ENCODE results near the gene OPCML. TPM values are rescaled to one million over a fixed set of nuclear protein-coding genes. Genes with fewer than 3 reads are reported as not detected.

Gene OPCML
- total and polyA plus RNA-seq, 7 donors: 0.01 to 0.80 (median 0.07) TPM; not detected in 4

GRCh38 chr11:133065847-133066485 is 466.3 kb downstream of the OPCML start:
- 84 to 92% (median 87%) methylated on average over 13 of the region's 13 CpGs for WGBS, 3 donors
- H3K9me3 ChIP-seq: no peaks in the 10 kb centered on the region
- intact Hi-C loops (cut with DNase I): no loop called here
- H3K4me3 ChIP-seq: no peak overlapping the region
- no peak overlapping the region for H3K27ac ChIP-seq
- no peaks in the 10 kb centered on the region for H3K36me3 ChIP-seq (ENCODE audit: insufficient read depth in 1 of 2, low read depth in 1 of 2)
- no peak for TF ChIP-seq CTCF (IDR thresholded peaks at IDR 0.05)
- ATAC-seq: no peak
- DNase-seq: no peak
- no peaks in the 10 kb centered on the region for H3K4me1 ChIP-seq
- H3K27me3 ChIP-seq (ENCODE audit: insufficient read depth in 3 of 3, low read length in 2 of 3): peaks cover 0 to 16% (median 5%) of the 10 kb centered on the region in 3 donors

GRCh38 chr11:133064961-133065360 is 467.3 kb downstream of the OPCML start:
- no peak for TF ChIP-seq CTCF (IDR thresholded peaks at IDR 0.05)
- H3K9me3 ChIP-seq: no peaks in the 10 kb centered on the region
- WGBS, 3 donors: 71 to 74% (median 73%) methylated on average over 15 of the region's 15 CpGs
- ATAC-seq (no peak), DNase-seq (no peak)
- no peak overlapping the region for H3K27ac ChIP-seq
- intact Hi-C loops (cut with DNase I): no loop called here
- peaks cover 0 to 16% (median 5%) of the 10 kb centered on the region in 3 donors for H3K27me3 ChIP-seq (ENCODE audit: insufficient read depth in 3 of 3, low read length in 2 of 3)
- peak overlapping the region; percentile 65 for H3K4me3 ChIP-seq
- H3K4me1 ChIP-seq: no peaks in the 10 kb centered on the region
- H3K36me3 ChIP-seq (ENCODE audit: insufficient read depth in 1 of 2, low read depth in 1 of 2): no peaks in the 10 kb centered on the region

GRCh38 chr11:133064152-133064877 is 468.0 kb downstream of the OPCML start:
- Histone ChIP-seq H3K27me3 (ENCODE audit: insufficient read depth in 3 of 3, low read length in 2 of 3) (peaks cover 0 to 16% (median 5%) of the 10 kb centered on the region in 3 donors), H3K27ac (peak overlapping the region; percentile 30), H3K4me1 (no peaks in the 10 kb centered on the region), H3K36me3 (ENCODE audit: insufficient read depth in 1 of 2, low read depth in 1 of 2) (no peaks in the 10 kb centered on the region), H3K9me3 (no peaks in the 10 kb centered on the region), H3K4me3 (peak overlapping the region; percentile 65)
- WGBS, 3 donors: 2% methylated on average over 39 to 44 of the region's 44 CpGs
- peak; percentile 44 for TF ChIP-seq CTCF (IDR thresholded peaks at IDR 0.05)
- ATAC-seq (peak; percentile 55 to 92 (median 82)), DNase-seq (peak; percentile 70 to 77)
- intact Hi-C loops (cut with DNase I): no loop called here

- no peaks in the 10 kb centered on the region for H3K9me3 ChIP-seq
- ATAC-seq (no peak), DNase-seq (no peak)
- H3K27ac ChIP-seq: no peak overlapping the region
- peaks cover 0 to 1% (median 0%) of the 10 kb centered on the region in 3 donors for H3K27me3 ChIP-seq (ENCODE audit: insufficient read depth in 3 of 3, low read length in 2 of 3)
- intact Hi-C loops (cut with DNase I): no loop called here
- H3K36me3 ChIP-seq (ENCODE audit: insufficient read depth in 1 of 2, low read depth in 1 of 2): no peaks in the 10 kb centered on the region
- H3K4me1 ChIP-seq: no peaks in the 10 kb centered on the region
- no peak overlapping the region for H3K4me3 ChIP-seq
- WGBS, 3 donors: 57 to 61% (median 61%) methylated on average over 8 of the region's 8 CpGs
- TF ChIP-seq CTCF (IDR thresholded peaks at IDR 0.05): no peak
These were observed 473.8 kb downstream of the OPCML start for GRCh38 chr11:133058501-133058900.

Data from psoas muscle (tissue), 8 donors.